Mucosa of stomach (tissue), 1 donor: Measurements from ENCODE around the gene GOLGA7B.

Source experiments
- H3K27me3 ChIP-seq: one replicate; pipeline ENCODE4 v1.7.0; 2013; ENCODE audit warnings: mild to moderate bottlenecking, low read length; ENCODE audit not compliant: control insufficient read depth, insufficient read depth
- H3K36me3 ChIP-seq: one replicate; pipeline ENCODE4 v1.7.0; 2013; ENCODE audit warnings: low read length; ENCODE audit not compliant: control insufficient read depth, insufficient read depth
- H3K4me1 ChIP-seq: one replicate; pipeline ENCODE4 v1.7.0; 2013; ENCODE audit warnings: mild to moderate bottlenecking, low read length; ENCODE audit not compliant: control insufficient read depth, insufficient read depth
- H3K4me3 ChIP-seq: one replicate; pipeline ENCODE4 v1.7.0; 2013; ENCODE audit warnings: low read length
- H3K9ac ChIP-seq: one replicate; pipeline ENCODE4 v1.7.0; 2013; ENCODE audit warnings: mild to moderate bottlenecking, low read length, moderate library complexity
- H3K9me3 ChIP-seq: one replicate; pipeline ENCODE4 v1.7.0; 2013; ENCODE audit warnings: mild to moderate bottlenecking, low read length, moderate library complexity; ENCODE audit not compliant: control insufficient read depth
- donor health status: Pancreatic carcinoma.

The GOLGA7B gene

DNA sequence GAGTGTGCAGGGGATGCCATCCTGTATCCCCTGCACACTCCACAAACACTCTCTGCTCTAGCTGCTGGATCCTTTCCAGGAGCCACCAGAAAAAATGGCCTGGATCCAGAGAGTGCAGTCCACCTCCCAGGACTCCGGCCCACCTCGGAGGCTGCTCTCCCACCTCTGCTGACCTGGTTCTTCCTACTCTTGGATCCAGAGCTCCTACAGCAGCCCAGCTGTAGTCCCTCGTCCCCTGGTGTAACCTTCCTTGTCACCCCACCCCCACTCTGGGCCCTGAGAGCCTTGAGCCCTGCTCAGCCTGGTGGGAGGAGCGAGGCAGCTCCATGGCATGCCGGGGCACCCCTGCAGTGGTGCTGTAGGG lies 54.4 kb downstream of the GOLGA7B start:
- no peak overlapping the region for H3K4me3 ChIP-seq
- peaks cover 12% of the 10 kb centered on the region for H3K27me3 ChIP-seq

DNA sequence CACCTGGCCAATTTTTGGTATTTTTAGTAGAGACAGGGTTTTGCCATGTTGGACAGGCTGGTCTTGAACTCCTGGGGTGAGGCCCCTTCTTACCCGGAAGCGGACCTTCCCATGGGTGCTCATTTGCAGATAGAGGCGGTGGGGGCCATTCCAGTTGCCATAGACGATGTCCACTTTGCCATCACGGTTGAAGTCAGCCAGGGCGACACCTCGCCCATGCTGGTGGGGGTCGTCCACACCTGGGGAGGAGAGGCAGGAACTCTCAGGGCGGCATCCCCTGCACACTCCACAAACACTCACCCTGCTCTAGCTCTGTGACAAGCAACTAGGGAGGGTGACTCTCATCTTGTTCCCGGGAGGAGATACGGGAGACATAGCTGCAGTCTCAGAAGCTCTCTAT lies 54.9 kb downstream of the GOLGA7B start:
- H3K4me1 ChIP-seq: no peaks in the 10 kb centered on the region
- H3K4me3 ChIP-seq: no peak overlapping the region
- no peak overlapping the region for H3K9ac ChIP-seq
- peaks cover 12% of the 10 kb centered on the region for H3K27me3 ChIP-seq
- H3K36me3 ChIP-seq: no peaks in the 10 kb centered on the region
- H3K9me3 ChIP-seq: no peaks in the 10 kb centered on the region

More for the DNA sequence above, 54.4 kb downstream of the GOLGA7B start:
- no peaks in the 10 kb centered on the region for H3K36me3 ChIP-seq
- no peaks in the 10 kb centered on the region for H3K4me1 ChIP-seq
- H3K9ac ChIP-seq: no peak overlapping the region
- no peaks in the 10 kb centered on the region for H3K9me3 ChIP-seq

DNA sequence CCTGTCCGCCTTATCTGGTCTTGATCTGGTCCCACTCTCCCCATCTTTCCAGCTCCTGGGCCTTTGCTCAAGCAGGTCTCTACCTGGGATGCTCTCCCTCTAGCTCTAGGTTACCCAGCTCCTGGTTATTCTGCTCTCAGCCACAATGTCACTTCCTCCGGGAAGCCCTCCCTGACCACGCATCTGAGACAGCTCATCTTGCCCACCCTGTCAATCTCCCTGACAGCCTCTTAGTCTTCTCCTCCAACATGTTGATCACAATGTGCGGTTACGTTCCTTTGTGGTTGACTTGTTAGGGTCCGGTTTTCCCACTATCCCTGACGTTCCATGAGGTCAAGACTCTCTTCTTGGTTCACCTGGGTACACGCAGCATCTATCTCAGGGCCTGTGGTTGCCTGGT lies 55.6 kb downstream of the GOLGA7B start:
- H3K4me1 ChIP-seq: no peaks in the 10 kb centered on the region
- H3K9me3 ChIP-seq: no peaks in the 10 kb centered on the region

DNA sequence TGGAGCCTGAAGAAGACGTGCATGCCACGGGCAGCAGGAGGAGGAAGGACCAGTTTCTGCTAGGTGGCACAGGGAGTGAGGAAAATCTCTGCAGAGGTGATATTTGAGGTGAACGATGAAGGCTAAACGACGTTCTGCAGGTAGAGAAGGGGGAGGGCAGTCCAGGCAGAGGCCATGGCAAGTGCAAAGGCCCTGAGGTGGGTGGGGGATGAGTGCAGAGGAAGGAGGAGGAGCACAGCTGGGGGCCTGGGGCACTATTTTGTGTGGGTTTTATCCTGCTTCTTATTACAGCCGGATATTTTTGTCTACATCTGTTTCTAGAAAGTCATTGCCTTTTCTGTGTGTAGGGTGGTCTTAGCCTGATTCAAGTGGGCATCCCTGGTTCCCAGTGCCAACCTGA lies 57.6 kb downstream of the GOLGA7B start:
- Histone ChIP-seq H3K4me1 (no peaks in the 10 kb centered on the region), H3K27me3 (peaks cover 3% of the 10 kb centered on the region), H3K9ac (no peak overlapping the region), H3K36me3 (no peaks in the 10 kb centered on the region), H3K9me3 (no peaks in the 10 kb centered on the region), H3K4me3 (no peak overlapping the region)

More for the DNA sequence above, 55.6 kb downstream of the GOLGA7B start:
- Histone ChIP-seq H3K9ac (no peak overlapping the region), H3K36me3 (no peaks in the 10 kb centered on the region), H3K4me3 (no peak overlapping the region), H3K27me3 (peaks cover 5% of the 10 kb centered on the region)

- H3K27me3 ChIP-seq: peaks cover 3% of the 10 kb centered on the region
- H3K9me3 ChIP-seq: no peaks in the 10 kb centered on the region
- H3K4me3 ChIP-seq: no peak overlapping the region
- H3K9ac ChIP-seq: no peak overlapping the region
- H3K4me1 ChIP-seq: no peaks in the 10 kb centered on the region
- H3K36me3 ChIP-seq: no peaks in the 10 kb centered on the region
Measured at GRCh38 chr10:97907830-97908229, 58.2 kb downstream of the GOLGA7B start.

DNA sequence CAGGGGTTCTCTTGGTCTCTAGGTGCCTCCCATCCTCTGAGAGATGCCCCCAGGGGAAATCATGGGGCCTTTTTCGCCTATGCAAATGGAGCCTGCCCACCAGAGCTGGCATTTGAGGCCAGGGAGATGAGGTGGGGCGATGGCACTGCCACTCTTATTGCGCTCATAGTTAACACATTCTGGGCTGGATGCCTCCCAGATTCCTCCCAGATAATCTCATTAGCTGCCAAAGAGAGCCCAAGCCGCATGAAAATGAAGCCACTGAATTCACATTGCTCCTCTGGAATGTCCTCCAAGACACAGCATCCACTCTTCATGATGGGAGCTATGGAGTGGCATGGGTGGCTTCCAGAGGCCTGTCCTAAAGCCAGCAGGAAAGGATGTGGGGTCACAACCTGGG lies 61.0 kb downstream of the GOLGA7B start:
- peaks cover 8% of the 10 kb centered on the region for H3K4me1 ChIP-seq
- peaks cover 13% of the 10 kb centered on the region for H3K27me3 ChIP-seq
- no peaks in the 10 kb centered on the region for H3K9me3 ChIP-seq
- H3K36me3 ChIP-seq: no peaks in the 10 kb centered on the region
- no peak overlapping the region for H3K9ac ChIP-seq
- H3K4me3 ChIP-seq: no peak overlapping the region

DNA sequence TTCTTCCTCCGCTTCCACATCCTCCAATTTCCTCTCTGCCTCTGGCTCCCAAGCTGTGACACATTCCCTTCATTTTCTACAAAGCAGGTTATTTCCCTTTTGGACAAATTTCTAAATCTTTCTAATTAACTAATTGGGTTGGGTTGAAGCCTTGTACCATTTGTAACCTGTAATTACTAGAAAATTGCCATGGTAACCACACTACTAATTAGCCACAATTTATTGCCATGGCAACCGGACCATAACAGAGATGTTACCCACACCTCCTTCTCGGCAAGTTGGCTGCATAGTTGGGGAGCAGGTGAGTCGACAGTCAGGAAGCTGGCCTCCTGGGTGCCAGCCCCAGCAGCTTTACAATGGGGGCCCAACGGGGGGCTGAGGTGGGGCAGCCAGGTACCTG lies 61.6 kb downstream of the GOLGA7B start:
- no peak overlapping the region for H3K9ac ChIP-seq
- H3K4me3 ChIP-seq: no peak overlapping the region
- H3K4me1 ChIP-seq: peaks cover 8% of the 10 kb centered on the region
- no peaks in the 10 kb centered on the region for H3K9me3 ChIP-seq
- H3K36me3 ChIP-seq: no peaks in the 10 kb centered on the region
- H3K27me3 ChIP-seq: peaks cover 13% of the 10 kb centered on the region

GRCh38 chr10:97913193-97913592 lies 63.5 kb downstream of the GOLGA7B start:
- Histone ChIP-seq H3K36me3 (no peaks in the 10 kb centered on the region), H3K9me3 (no peaks in the 10 kb centered on the region), H3K4me3 (no peak overlapping the region), H3K27me3 (peaks cover 18% of the 10 kb centered on the region), H3K4me1 (peaks cover 8% of the 10 kb centered on the region), H3K9ac (no peak overlapping the region)

DNA sequence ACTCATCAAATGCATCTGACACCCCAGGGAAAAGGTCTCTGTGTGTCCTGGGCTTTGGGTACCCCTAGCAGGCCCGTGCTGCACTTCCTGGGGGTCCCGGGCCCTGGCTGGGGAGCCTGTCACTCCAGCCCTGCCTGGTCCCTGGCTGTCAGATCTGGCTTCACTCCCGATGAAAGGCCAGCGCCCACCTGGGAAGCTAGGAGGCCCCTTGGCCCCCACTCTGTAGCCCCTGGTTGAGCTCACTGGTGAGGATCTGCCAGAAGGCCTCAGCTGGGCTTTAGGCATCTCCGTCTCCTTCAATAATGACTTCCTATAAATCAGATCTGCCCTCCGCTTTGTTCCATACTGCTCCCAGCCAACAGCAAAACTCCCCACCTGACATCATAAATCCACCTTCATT lies 64.0 kb downstream of the GOLGA7B start:
- Histone ChIP-seq H3K4me3 (no peak overlapping the region), H3K4me1 (peaks cover 8% of the 10 kb centered on the region), H3K27me3 (peaks cover 18% of the 10 kb centered on the region), H3K9ac (no peak overlapping the region), H3K9me3 (no peaks in the 10 kb centered on the region), H3K36me3 (no peaks in the 10 kb centered on the region)

DNA sequence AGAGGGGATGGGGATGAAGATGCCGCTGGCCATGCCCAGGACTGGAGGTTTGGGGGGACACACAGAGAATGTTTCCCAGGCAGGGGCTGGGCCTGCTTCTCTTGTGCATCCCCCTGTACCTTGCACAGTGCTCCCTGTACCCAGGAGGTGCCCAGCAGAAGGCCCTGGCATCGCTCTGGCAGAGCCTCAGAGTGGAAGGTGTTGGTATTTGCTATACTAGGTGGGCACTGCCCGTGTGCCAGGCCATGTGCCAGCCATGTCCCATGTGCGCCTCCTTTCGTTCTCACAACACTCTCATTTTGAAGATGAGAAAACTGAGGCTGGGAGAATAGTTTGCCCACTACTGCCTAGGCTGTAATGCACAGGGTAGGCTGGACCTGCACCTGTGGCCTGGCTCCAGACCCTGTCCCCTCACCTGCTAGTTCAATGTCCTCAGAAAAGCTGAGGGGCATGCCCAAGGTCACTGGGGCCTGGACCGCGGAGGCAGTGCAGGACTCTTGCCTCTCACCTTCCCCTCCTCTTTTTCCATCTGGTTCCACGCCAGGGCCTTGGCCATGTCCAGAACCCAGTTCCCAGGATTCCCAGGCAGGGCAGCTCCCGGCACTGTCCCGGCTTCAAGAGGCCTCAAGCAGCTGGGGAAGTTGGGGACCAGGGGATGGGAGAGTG lies 64.7 kb downstream of the GOLGA7B start:
- H3K9ac ChIP-seq: no peak overlapping the region
- H3K4me3 ChIP-seq: no peak overlapping the region

DNA sequence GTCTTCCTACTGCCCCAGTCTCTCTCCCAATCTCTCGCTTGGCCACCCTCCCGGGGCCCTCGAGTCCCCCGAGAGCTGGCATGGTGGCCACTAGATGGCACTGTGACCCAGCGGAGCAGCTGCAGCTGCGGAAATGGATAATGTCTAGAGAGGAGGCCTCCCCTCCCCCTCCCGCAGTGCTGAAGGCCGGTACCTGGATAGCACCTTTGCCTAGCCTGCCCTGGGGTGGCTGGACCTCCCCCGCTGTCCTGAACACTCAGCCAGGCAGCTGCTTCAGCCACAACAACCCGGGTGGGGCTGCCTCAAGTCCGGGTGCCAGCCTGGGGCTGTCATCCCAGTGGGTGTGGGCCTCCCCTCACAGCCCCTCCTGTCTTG lies 65.2 kb downstream of the GOLGA7B start:
- Histone ChIP-seq H3K36me3 (no peaks in the 10 kb centered on the region), H3K4me1 (peaks cover 8% of the 10 kb centered on the region), H3K27me3 (peaks cover 18% of the 10 kb centered on the region), H3K4me3 (no peak overlapping the region), H3K9me3 (no peaks in the 10 kb centered on the region), H3K9ac (no peak overlapping the region)

More for the DNA sequence above, 64.7 kb downstream of the GOLGA7B start:
- no peaks in the 10 kb centered on the region for H3K36me3 ChIP-seq
- H3K27me3 ChIP-seq: peaks cover 18% of the 10 kb centered on the region
- H3K4me1 ChIP-seq: peaks cover 8% of the 10 kb centered on the region
- H3K9me3 ChIP-seq: no peaks in the 10 kb centered on the region

- H3K27me3 ChIP-seq: peaks cover 18% of the 10 kb centered on the region
- H3K9ac ChIP-seq: no peak overlapping the region
- H3K36me3 ChIP-seq: no peaks in the 10 kb centered on the region
- no peaks in the 10 kb centered on the region for H3K9me3 ChIP-seq
- H3K4me1 ChIP-seq: peaks cover 8% of the 10 kb centered on the region
- no peak overlapping the region for H3K4me3 ChIP-seq
Measured at GRCh38 chr10:97915346-97916131, 65.9 kb downstream of the GOLGA7B start.
